PC-9 (cell line): ENCODE measurements around the gene STUB1. TPM values are rescaled to one million over a fixed set of nuclear protein-coding genes. Genes with fewer than 3 reads are reported as not detected.

Experiments
- total RNA-seq: library from RNA; stranded (reverse); gene quantifications from 2 replicates; pipeline ENCODE4 v1.2.3, GENCODE V29; 2021

The STUB1 gene
- total RNA-seq, 1 experiment from 2014 or later: 174 TPM

Other genes starting within 250 kb of the STUB1 start
- gene CAPN15, start 152.7 kb upstream of the STUB1 start, total RNA-seq: 66.8 and 68.9 TPM in 2 replicates
- gene PRR35, start 120.0 kb upstream of the STUB1 start, total RNA-seq: 0.35 TPM in 1 of 2 replicates, not detected in the other
- not detected in 2 replicates for gene NHLRC4, start 113.4 kb upstream of the STUB1 start, total RNA-seq
- gene PIGQ, start 110.4 kb upstream of the STUB1 start, total RNA-seq: 72.5 and 96.1 TPM in 2 replicates
- 43.6 and 47.1 TPM in 2 replicates for gene RAB40C, start 90.3 kb upstream of the STUB1 start, total RNA-seq
- gene WFIKKN1, start 49.4 kb upstream of the STUB1 start, total RNA-seq: 6.9 and 9.2 TPM in 2 replicates
- 144 and 158 TPM in 2 replicates for gene METTL26, start 44.1 kb upstream of the STUB1 start, total RNA-seq
- gene MCRIP2, start 38.6 kb upstream of the STUB1 start, total RNA-seq: 64.2 and 69.6 TPM in 2 replicates
- 118 and 126 TPM in 2 replicates for gene WDR90, start 31.0 kb upstream of the STUB1 start, total RNA-seq
- gene RHOT2, start 12.3 kb upstream of the STUB1 start, total RNA-seq: 143 and 173 TPM in 2 replicates
- gene RHBDL1, start 4.7 kb upstream of the STUB1 start, total RNA-seq: 18.1 and 19.9 TPM in 2 replicates
- 57.4 and 61.6 TPM in 2 replicates for gene JMJD8, start 3.9 kb downstream of the STUB1 start, total RNA-seq
- gene WDR24, start 10.0 kb downstream of the STUB1 start, total RNA-seq: 23.9 and 33.6 TPM in 2 replicates
- 22.2 and 24.0 TPM in 2 replicates for gene FBXL16, start 25.4 kb downstream of the STUB1 start, total RNA-seq
- 77.5 and 88.5 TPM in 2 replicates for gene METRN, start 34.7 kb downstream of the STUB1 start, total RNA-seq
- 55.0 and 102 TPM in 2 replicates for gene ANTKMT, start 40.7 kb downstream of the STUB1 start, total RNA-seq
- 4.2 and 6.4 TPM in 2 replicates for gene CCDC78, start 46.0 kb downstream of the STUB1 start, total RNA-seq
- gene HAGHL, start 46.7 kb downstream of the STUB1 start, total RNA-seq: 31.0 and 57.6 TPM in 2 replicates
- 44.2 and 45.8 TPM in 2 replicates for gene CIAO3, start 60.6 kb downstream of the STUB1 start, total RNA-seq
- 59.9 and 86.4 TPM in 2 replicates for gene MSLN, start 80.3 kb downstream of the STUB1 start, total RNA-seq
- gene RPUSD1, start 108.0 kb downstream of the STUB1 start, total RNA-seq: 53.3 and 56.7 TPM in 2 replicates
- gene CHTF18, start 108.2 kb downstream of the STUB1 start, total RNA-seq: 67.7 and 77.8 TPM in 2 replicates
- gene GNG13, start 120.3 kb downstream of the STUB1 start, total RNA-seq: not detected in 2 replicates